ENCODE measurements around the gene AKR1B1. TPM values are rescaled to one million over a fixed set of nuclear protein-coding genes. Genes with fewer than 3 reads are reported as not detected.
A peak's percentile ranks its signal among the peaks of the same experiment; 100 is the strongest.

Gene AKR1B1
- total RNA-seq, 4 donors from 2014 or later, result 10.8 to 69.3 (median 40.8) TPM

DNA sequence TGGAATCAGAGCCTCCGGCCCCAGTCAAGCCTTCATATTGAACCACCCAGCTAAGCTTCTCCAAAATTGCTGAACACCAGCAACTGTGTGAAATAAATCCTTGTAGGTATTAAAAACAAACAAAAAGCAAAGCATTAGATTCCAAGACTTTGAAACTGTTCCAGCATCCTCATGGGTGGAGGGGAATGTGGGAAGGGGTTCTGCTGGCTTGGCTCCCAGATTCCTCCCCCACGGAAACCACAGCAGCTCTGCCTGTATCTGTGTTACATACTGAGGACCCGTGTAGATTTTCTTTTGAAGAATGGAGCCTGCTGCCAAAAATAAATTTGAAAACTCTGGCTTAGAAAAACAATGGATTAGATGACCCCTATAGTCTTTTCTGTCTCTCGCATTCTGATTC lies 20.0 kb downstream of the AKR1B1 start:
- no peak for DNase-seq
- Histone ChIP-seq H3K4me1 (no peaks in the 10 kb centered on the region), H3K36me3 (no peaks in the 10 kb centered on the region), H3K4me3 (no peak overlapping the region), H3K27me3 (no peaks in the 10 kb centered on the region), H3K9me3 (no peaks in the 10 kb centered on the region), H3K27ac (no peak overlapping the region)
- TF ChIP-seq POLR2A (IDR thresholded peaks at IDR 0.05), result no peak
- TF ChIP-seq, protein P1, sequence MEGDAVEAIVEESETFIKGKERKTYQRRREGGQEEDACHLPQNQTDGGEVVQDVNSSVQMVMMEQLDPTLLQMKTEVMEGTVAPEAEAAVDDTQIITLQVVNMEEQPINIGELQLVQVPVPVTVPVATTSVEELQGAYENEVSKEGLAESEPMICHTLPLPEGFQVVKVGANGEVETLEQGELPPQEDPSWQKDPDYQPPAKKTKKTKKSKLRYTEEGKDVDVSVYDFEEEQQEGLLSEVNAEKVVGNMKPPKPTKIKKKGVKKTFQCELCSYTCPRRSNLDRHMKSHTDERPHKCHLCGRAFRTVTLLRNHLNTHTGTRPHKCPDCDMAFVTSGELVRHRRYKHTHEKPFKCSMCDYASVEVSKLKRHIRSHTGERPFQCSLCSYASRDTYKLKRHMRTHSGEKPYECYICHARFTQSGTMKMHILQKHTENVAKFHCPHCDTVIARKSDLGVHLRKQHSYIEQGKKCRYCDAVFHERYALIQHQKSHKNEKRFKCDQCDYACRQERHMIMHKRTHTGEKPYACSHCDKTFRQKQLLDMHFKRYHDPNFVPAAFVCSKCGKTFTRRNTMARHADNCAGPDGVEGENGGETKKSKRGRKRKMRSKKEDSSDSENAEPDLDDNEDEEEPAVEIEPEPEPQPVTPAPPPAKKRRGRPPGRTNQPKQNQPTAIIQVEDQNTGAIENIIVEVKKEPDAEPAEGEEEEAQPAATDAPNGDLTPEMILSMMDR (IDR thresholded peaks at IDR 0.05), result no peak
- intact Hi-C loops (cut with DNase I; ENCODE audit: low total_unique reads), result loop anchor here (10.0 kb wide), 1 partner anchor 106 kb away; the partner anchor contains the start of gene AKR1B15

DNA sequence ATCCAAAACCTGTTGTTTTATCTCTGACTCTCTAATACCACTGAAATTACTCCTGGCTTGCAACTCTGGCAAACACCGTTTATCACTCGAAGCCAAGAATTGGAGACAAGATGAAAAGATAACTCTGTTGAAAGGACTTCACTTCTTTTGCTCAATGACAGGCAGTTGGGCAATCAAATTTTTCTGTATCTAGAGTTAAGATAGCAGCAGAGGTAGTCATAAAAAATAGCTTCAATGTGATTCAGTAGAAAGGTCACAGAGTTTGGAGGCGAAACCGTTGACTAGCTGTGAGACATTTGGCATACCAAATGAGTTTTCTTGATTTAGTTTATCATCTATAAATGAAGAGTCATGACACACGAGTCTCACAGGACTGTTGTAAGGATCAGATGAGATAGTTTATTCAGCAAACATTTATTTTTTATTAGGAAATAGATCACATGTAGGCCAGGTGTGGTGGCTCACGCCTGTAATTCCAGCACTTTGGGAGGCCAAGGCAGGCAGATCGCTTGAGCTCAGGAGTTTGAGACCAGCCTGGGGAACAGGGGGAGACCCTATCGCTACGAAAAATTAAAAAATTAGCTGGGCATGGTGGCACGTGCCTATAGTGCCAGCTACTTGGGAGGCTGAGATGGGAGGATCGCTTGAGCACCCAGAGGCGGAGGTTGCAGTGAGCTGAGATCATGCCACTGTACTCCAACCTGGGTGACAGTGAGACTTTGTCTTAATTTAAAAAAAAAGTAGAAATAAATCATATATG lies 23.6 kb downstream of the AKR1B1 start:
- Histone ChIP-seq H3K36me3 (no peaks in the 10 kb centered on the region), H3K4me3 (no peak overlapping the region), H3K27me3 (no peaks in the 10 kb centered on the region), H3K9me3 (no peaks in the 10 kb centered on the region), H3K27ac (no peak overlapping the region), H3K4me1 (no peaks in the 10 kb centered on the region)
- no peak for TF ChIP-seq POLR2A (IDR thresholded peaks at IDR 0.05)
- TF ChIP-seq, protein P1 (IDR thresholded peaks at IDR 0.05), result no peak
- intact Hi-C loops (cut with DNase I; ENCODE audit: low total_unique reads), result loop anchor here (10.0 kb wide), 1 partner anchor 109 kb away; the partner anchor contains the start of gene AKR1B15
- DNase-seq, result no peak

DNA sequence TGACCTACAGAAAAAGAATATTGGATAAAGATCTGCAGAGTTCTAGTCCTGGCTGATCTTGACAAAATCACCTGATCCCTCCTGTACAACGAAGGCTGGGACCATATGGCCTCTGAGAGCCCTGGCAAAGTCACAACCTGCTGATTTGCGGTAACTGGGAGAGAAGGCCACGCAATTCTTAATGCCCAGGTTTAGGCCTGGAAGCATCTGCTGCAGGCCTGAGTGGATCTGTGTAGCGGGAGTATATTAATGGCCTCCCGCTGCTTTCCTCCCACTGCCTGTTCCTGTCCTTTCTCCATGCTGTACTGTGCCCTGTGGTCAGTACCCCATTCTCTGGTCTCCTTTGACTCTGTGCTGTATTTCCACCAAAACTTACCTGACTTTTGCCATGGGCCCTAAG lies 24.2 kb downstream of the AKR1B1 start:
- Histone ChIP-seq H3K4me1 (no peaks in the 10 kb centered on the region), H3K27me3 (no peaks in the 10 kb centered on the region), H3K4me3 (no peak overlapping the region), H3K27ac (no peak overlapping the region), H3K36me3 (no peaks in the 10 kb centered on the region), H3K9me3 (no peaks in the 10 kb centered on the region)
- no peak for DNase-seq
- intact Hi-C loops (cut with DNase I; ENCODE audit: low total_unique reads), result loop anchor here (10.0 kb wide), 1 partner anchor 110 kb away; the partner anchor contains the start of gene AKR1B15
- TF ChIP-seq, protein P1 (IDR thresholded peaks at IDR 0.05), result no peak
- TF ChIP-seq POLR2A (IDR thresholded peaks at IDR 0.05), result no peak

DNA sequence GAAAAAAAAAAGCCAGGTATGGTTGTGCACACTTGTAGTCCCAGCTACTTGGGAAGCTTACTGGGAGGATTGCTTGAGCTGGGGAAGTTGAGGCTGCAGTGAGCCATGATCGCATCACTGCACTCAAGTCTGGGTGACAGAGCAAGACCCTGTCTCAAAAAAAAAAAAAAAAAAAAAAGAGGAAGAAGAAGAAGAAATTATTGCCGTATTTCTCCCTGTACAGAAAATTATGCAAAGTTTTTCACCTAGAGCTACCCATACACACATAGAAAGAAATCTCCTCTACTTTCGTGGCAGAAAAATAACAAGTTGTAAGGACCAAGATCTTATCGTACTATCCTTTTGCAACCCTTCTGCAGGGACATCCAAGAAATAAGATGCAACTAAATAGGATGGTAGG lies 25.5 kb downstream of the AKR1B1 start:
- Histone ChIP-seq H3K27me3 (no peaks in the 10 kb centered on the region), H3K9me3 (no peaks in the 10 kb centered on the region), H3K36me3 (no peaks in the 10 kb centered on the region), H3K4me1 (no peaks in the 10 kb centered on the region), H3K4me3 (no peak overlapping the region), H3K27ac (peak overlapping the region in 1 of 2 donors; percentile 81)
- TF ChIP-seq POLR2A (IDR thresholded peaks at IDR 0.05), result no peak
- TF ChIP-seq, protein P1 (IDR thresholded peaks at IDR 0.05), result no peak
- intact Hi-C loops (cut with DNase I; ENCODE audit: low total_unique reads), result loop anchor here (10.0 kb wide), 1 partner anchor 111 kb away; the partner anchor contains the start of gene AKR1B15
- DNase-seq, result no peak
